HG02885 (cell line): Measurements from ENCODE around the gene ZNF598.
"Not testable (repeated sequence)": the region's sequence is repeated elsewhere in the genome, so short reads cannot be mapped to it uniquely, and the experiment has no call there.

Experiments used
- ATAC-seq: cut with Tn5 transposase; IDR thresholded peaks from one replicate; pipeline ENCODE4 v1.9.1; 2021; ENCODE audit warnings: mild to moderate bottlenecking; ENCODE audit not compliant: unreplicated experiment, poor library complexity

ZNF598 gene

GRCh38 chr16:1962161-1963153 is 47.2 kb downstream of the ZNF598 start:
- ATAC-seq: not testable (repeated sequence)

DNA sequence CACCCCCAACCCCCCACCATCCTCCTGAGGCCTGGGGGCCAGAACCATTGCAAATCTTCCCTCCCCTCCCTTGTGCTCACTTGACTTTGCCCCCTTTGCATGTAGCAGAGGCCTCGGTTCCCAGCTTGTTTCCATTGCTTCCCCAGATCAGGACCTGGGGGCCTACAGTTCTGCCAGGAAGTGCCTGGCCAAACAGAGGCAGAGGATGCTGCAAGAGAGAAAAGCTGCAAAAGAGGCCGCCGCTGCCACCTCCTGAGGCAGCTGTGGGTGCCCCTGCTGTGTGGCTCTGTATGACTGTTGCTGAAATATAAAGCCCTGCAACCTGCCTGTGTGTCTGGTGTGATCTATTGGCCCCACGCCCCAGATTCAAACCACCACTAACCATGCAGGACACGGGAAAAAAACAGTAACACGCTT is 48.0 kb downstream of the ZNF598 start:
- ATAC-seq: no peak

- no peak for ATAC-seq
Observed at GRCh38 chr16:1960665-1961630, 48.7 kb downstream of the ZNF598 start.

GRCh38 chr16:1959269-1960039 is 50.2 kb downstream of the ZNF598 start, which contains the start of gene NDUFB10:
Gene NDUFB10, plus strand, starts transcription at chr16:1959538. Its CDS starts 87 bp downstream, at chr16:1959625.
- ATAC-seq: peak; percentile 76

DNA sequence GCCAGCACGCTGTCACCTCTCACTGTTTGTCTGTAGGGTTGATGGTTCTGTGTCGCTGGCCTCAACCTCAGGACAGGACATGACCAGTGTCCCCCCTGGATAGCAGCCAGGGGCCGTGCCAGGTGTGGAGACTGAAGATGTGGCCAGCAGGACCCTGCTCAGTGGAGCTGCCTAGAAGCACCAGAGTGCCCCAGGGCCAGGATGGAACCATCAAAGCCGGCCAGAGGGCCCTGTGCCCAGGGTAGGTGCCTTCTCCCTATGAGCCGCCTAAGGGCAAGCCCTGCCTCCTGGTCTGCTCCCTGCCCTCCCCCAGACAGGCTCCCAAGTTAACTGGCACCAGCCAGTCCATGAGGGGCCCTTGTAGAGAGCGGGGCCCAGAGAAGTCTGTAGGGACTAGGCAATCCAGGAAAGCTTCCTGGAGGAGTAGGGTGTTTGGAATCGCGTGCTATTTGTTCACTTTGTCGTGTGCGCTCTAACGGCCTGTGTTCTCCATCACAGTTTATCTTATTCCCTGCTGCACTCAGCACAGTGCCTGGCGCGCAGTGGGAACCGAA is 50.8 kb downstream of the ZNF598 start:
- ATAC-seq: no peak

- not testable (repeated sequence) for ATAC-seq
Observed at GRCh38 chr16:1958143-1958491, 51.5 kb downstream of the ZNF598 start.

DNA sequence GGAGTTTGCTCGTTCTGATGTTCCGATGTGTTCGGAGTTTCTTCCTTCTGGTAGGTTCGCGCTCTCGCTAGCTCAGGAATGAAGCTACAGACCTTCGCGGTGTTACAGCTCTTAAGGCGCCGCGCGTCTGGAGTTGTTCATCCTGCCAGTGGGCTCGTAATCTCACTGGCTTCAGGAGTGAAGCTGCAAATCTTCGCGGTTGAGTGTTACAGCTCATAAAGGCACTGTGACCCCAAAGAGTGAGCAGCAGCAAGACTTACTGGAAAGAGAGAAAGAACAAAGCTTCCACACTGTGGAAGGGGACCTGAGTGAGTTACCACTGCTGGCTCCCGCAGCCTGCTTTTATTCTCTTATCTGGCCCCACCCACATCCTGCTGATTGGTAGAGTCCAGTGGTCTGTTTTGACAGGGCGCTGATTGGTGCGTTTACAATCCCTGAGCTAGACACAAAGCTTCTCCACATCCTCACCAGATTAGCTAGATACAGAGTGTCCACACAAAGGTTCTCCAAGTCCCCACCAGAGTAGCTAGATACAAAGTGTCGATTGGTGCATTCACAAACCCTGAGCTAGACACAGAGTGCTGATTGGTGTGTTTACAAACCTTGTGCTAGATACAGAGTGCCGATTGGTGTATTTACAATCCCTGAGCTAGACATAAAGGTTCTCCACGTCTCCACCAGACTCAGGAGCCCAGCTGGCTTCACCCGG is 52.0 kb downstream of the ZNF598 start:
- ATAC-seq: not testable (repeated sequence)

DNA sequence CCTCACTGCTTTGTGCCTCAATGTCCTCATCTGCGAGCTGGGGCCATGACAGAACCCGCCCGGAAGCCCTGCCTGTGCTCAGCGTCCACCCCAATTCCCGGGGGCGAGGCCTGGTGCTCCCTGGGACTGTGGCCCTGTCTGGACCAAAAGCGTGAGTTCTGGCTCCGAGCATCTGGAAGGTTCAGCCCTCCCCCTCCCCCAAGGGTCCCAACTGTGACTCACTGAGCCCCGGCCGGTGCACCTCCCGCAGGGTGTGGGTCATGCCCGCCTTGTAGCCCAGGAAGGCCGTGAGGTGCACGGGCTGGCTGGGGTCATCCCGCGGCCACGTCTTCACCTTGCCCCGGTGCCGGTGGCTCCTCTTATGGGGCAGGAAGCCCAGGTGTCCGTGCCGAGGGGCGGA is 55.9 kb downstream of the ZNF598 start:
- ATAC-seq: no peak

DNA sequence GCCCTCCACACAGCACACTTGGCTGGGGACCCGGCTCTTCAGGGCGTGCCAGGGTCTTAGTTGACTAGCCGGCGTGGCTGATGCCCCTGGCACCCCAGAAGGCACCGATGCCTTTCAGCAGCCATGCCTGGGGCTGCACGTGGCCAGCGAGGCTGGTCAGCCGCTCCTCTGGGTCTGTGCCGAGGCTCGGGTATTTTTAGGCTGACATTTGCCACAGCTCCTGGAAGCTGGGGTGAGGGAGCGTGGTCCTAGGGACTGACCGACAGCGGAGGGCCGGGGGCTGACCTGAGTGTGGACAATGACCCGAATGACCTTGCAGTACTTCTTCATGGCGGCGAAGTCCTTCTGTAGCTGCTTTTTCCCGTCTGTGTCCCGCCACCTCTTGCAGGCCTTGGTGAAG is 59.1 kb downstream of the ZNF598 start:
- ATAC-seq: no peak

- no peak for ATAC-seq
Observed at GRCh38 chr16:1950047-1950446, 59.6 kb downstream of the ZNF598 start.

DNA sequence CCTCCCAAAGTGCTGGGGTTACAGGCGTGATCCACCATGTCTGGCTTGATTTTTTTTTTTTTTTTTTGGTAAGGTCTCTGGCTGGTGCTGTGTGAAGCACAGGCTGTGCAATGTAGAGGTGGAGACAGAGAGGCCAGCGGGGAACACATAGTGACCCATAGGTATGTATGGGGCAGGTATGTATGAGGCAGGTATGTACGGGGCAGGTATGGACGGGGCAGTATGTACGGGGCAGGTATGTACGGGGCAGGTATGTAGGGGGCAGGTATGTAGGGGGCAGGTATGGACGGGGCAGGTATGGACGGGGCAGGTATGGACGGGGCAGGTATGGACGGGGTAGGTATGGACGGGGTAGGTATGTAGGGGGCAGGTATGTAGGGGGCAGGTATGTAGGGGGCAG is 60.1 kb downstream of the ZNF598 start:
- ATAC-seq: no peak
